AML-193 (cell line): ENCODE measurements around the gene HAUS3.
"Not testable (repeated sequence)": the region's sequence is repeated elsewhere in the genome, so short reads cannot be mapped to it uniquely, and the experiment has no call there.

ENCODE experiments used
- DNase-seq, 2 experiments: peaks; one replicate each; lab custom pipeline; 2025; lab: John Stamatoyannopoulos, UW

The HAUS3 gene

GRCh38 chr4:2275546-2276251, 33.8 kb upstream of the HAUS3 start:
- DNase-seq = no peak

- not testable (repeated sequence) for DNase-seq
These were observed 33.1 kb upstream of the HAUS3 start for GRCh38 chr4:2275044-2275397.

GRCh38 chr4:2274320-2275043, 32.6 kb upstream of the HAUS3 start:
- no peak for DNase-seq

- DNase-seq = no peak
These were observed 31.9 kb upstream of the HAUS3 start for GRCh38 chr4:2273657-2274319.

GRCh38 chr4:2273221-2273620, 31.3 kb upstream of the HAUS3 start:
- DNase-seq = no peak

- DNase-seq = no peak
These were observed 30.9 kb upstream of the HAUS3 start for GRCh38 chr4:2272828-2273120.

- DNase-seq = no peak
These were observed 30.3 kb upstream of the HAUS3 start for GRCh38 chr4:2272026-2272827.

- DNase-seq = no peak
These were observed 29.5 kb upstream of the HAUS3 start for GRCh38 chr4:2271279-2272025.

- DNase-seq = no peak
These were observed 28.6 kb upstream of the HAUS3 start for GRCh38 chr4:2270341-2271165.

GRCh38 chr4:2269618-2270163, 27.8 kb upstream of the HAUS3 start:
- no peak for DNase-seq

GRCh38 chr4:2269206-2269531, 27.2 kb upstream of the HAUS3 start:
- DNase-seq = no peak

GRCh38 chr4:2268357-2269205, 26.7 kb upstream of the HAUS3 start:
- DNase-seq = no peak

GRCh38 chr4:2267841-2268240, 25.9 kb upstream of the HAUS3 start:
- no peak for DNase-seq

GRCh38 chr4:2267320-2267811, 25.4 kb upstream of the HAUS3 start:
- no peak for DNase-seq

GRCh38 chr4:2266821-2267220, 24.9 kb upstream of the HAUS3 start:
- DNase-seq = no peak

- no peak for DNase-seq
These were observed 24.3 kb upstream of the HAUS3 start for GRCh38 chr4:2266181-2266580.

GRCh38 chr4:2265113-2266110, 23.5 kb upstream of the HAUS3 start:
- DNase-seq = no peak

GRCh38 chr4:2264481-2265041, 22.6 kb upstream of the HAUS3 start:
- no peak for DNase-seq
